K562 (cell line): ENCODE data around the gene TACC3. TPM values are rescaled to one million over a fixed set of nuclear protein-coding genes. Genes with fewer than 3 reads are reported as not detected.

ENCODE experiments used
- BACH1 ChIP-seq: fragments of 200-800 bp; sonication (Bioruptor generic); IDR thresholded peaks from 2 replicates; pipeline ENCODE4 v1.6.1; 2016; ENCODE audit warnings: missing genetic modification characterization, missing compliant biosample characterization
- CEBPG ChIP-seq, 3 experiments: fragments of 200-800 bp in 1 of 3; sonication (Bioruptor generic) in 1 of 3; sonication (generic) in 1 of 3; formaldehyde crosslinking in 1 of 3; IDR thresholded peaks in 2 of 3; conservative IDR thresholded peaks in 1 of 3; 2 replicates each; pipeline versions ENCODE4 v1.6.1 to v1.8.0; 2016 to 2022; ENCODE audit warnings: missing compliant biosample characterization in 2 of 3, missing genetic modification characterization in 2 of 3, mild to moderate bottlenecking in 1 of 3, missing genetic modification reagents in 1 of 3
- COPS2 ChIP-seq: fragments of 450-650 bp; conservative IDR thresholded peaks from 2 replicates; pipeline ENCODE4 v1.6.1; 2016; ENCODE audit warnings: mild to moderate bottlenecking, moderate library complexity
- DACH1 ChIP-seq: fragments of 450-650 bp; IDR thresholded peaks from 2 replicates; pipeline ENCODE4 v1.6.1; 2018; ENCODE audit not compliant: partially characterized antibody
- DIDO1 ChIP-seq: fragments of 450-650 bp; IDR thresholded peaks from 2 replicates; pipeline ENCODE4 v1.6.1; 2016; ENCODE audit warnings: low read depth, missing biosample characterization, missing genetic modification characterization
- DPF2 ChIP-seq: fragments of 450-650 bp; IDR thresholded peaks from 2 replicates; pipeline ENCODE4 v1.6.1; 2016
- ETS2 ChIP-seq: IDR thresholded peaks from 2 replicates; pipeline ENCODE4 v1.6.1; 2016; ENCODE audit warnings: borderline replicate concordance, missing genetic modification characterization, mild to moderate bottlenecking, moderate library complexity, missing compliant biosample characterization; ENCODE audit not compliant: poor library complexity, severe bottlenecking
- FOXP1 ChIP-seq: sonication (generic); formaldehyde crosslinking; IDR thresholded peaks from 2 replicates; pipeline ENCODE4 v1.8.0; 2022; ENCODE audit warnings: mild to moderate bottlenecking, missing genetic modification reagents
- GTF2F1 ChIP-seq: IDR thresholded peaks from 2 replicates; pipeline ENCODE4 v1.6.1; 2011; ENCODE audit warnings: low read depth, low read length, improper control_type of control experiment
- HIVEP1 ChIP-seq: fragments of 250-450 bp; sonication (Bioruptor Pico); IDR thresholded peaks from 2 replicates; pipeline ENCODE4 v1.4.0; 2020; ENCODE audit warnings: mild to moderate bottlenecking
- KDM2B ChIP-seq: fragments of 250-450 bp; sonication (Bioruptor Pico); IDR thresholded peaks from 2 replicates; pipeline ENCODE4 v1.8.0; 2021; ENCODE audit warnings: mild to moderate bottlenecking, moderate library complexity
- PHB2 ChIP-seq: fragments of 450-650 bp; IDR thresholded peaks from 2 replicates; pipeline ENCODE4 v1.6.1; 2017; ENCODE audit warnings: low read depth
- PML ChIP-seq: IDR thresholded peaks from 2 replicates; pipeline ENCODE4 v1.6.1; 2012; ENCODE audit warnings: low read length, inconsistent platforms
- PURB ChIP-seq: sonication (generic); formaldehyde crosslinking; IDR thresholded peaks from 2 replicates; pipeline ENCODE4 v1.9.0; 2021; ENCODE audit warnings: low read depth, mild to moderate bottlenecking, missing genetic modification reagents
- SMARCA4 ChIP-seq: fragments of 450-650 bp; IDR thresholded peaks from 2 replicates; pipeline ENCODE4 v1.6.1; 2016
- SMARCE1 ChIP-seq: fragments of 450-650 bp; IDR thresholded peaks from 2 replicates; pipeline ENCODE4 v1.7.1; 2016; ENCODE audit warnings: mild to moderate bottlenecking
- SPI1 ChIP-seq: IDR thresholded peaks from 2 replicates; pipeline ENCODE4 v1.6.1; 2011; ENCODE audit warnings: low read depth, low read length, control low read depth, borderline replicate concordance
- SUPT5H ChIP-seq: fragments of 450-650 bp; IDR thresholded peaks from 2 replicates; pipeline ENCODE4 v1.6.1; 2016
- TRIM24 ChIP-seq, 2 experiments: fragments of 450-650 bp; IDR thresholded peaks; 2 replicates each; pipeline ENCODE4 v1.6.1; 2016
- XRCC5 ChIP-seq: fragments of 200-400 bp; formaldehyde crosslinking; IDR thresholded peaks from 2 replicates; pipeline ENCODE4 v1.6.1; 2017; ENCODE audit warnings: low read depth, mild to moderate bottlenecking, low read length
- ZBED1 ChIP-seq: IDR thresholded peaks from 2 replicates; pipeline ENCODE4 v1.6.1; 2014
- ZNF212 ChIP-seq: fragments of 450-650 bp; formaldehyde crosslinking; IDR thresholded peaks from 2 replicates; pipeline ENCODE4 v1.4.0; 2020; ENCODE audit warnings: mild to moderate bottlenecking
- ZNF239 ChIP-seq: fragments of 250-450 bp; sonication (Bioruptor Pico); IDR thresholded peaks from 2 replicates; pipeline ENCODE4 v1.4.0; 2020; ENCODE audit warnings: mild to moderate bottlenecking
- ZSCAN32 ChIP-seq: fragments of 450-650 bp; formaldehyde crosslinking; IDR thresholded peaks from 2 replicates; pipeline ENCODE4 v1.4.0; 2020; ENCODE audit warnings: mild to moderate bottlenecking, moderate library complexity
- polyA plus RNA-seq, 8 experiments: library from polyadenylated mRNA; depleted of rRNA in 4 of 8; stranded (reverse) in 5 of 8; unstranded in 3 of 8; fragments of >200 nt; fragmentation: Nextera tagmentation in 2 of 8; fragmentation: Illumina TruSeq in 1 of 8; extraction: Ambion mirVana in 2 of 8; extraction: Trizol in 1 of 8; gene quantifications; 2 replicates each; pipeline versions ENCODE4 v1.2.1 to v1.2.3, GENCODE V29; 2011 to 2014; ENCODE audit warnings: inconsistent platforms in 1 of 8, missing spikeins in 1 of 8
- total RNA-seq, 7 experiments: library from RNA; depleted of rRNA in 6 of 7; stranded (reverse); fragments of >200 nt in 6 of 7; fragmentation: Illumina TruSeq in 2 of 7; extraction: Trizol in 2 of 7; gene quantifications; 2 replicates each; pipeline versions ENCODE4 v1.2.1 to v1.2.3, GENCODE V29; 2011 to 2021; ENCODE audit warnings: low replicate concordance in 1 of 7
- TF ChIP-seq, protein P1 (sequence below): fragments of 250-450 bp; sonication (Bioruptor Pico); IDR thresholded peaks from 2 replicates; pipeline ENCODE4 v1.8.0; 2022; ENCODE audit warnings: inconsistent platforms
- TF ChIP-seq, protein P2 (sequence below), 2 experiments: fragments of 150-350 bp in 1 of 2; IDR thresholded peaks; 2 replicates each; pipeline ENCODE4 v1.6.1; 2012 to 2016; ENCODE audit warnings: low read depth in 2 of 2, low read length in 2 of 2, mild to moderate bottlenecking in 1 of 2, moderate library complexity in 1 of 2
- TF ChIP-seq, protein P3 (sequence below): fragments of 250-450 bp; sonication (Bioruptor Pico); IDR thresholded peaks from 2 replicates; pipeline ENCODE4 v1.8.0; 2021; ENCODE audit warnings: moderate library complexity, mild to moderate bottlenecking, inconsistent platforms

TACC3 gene
- total and polyA plus RNA-seq, 9 of the 15 experiments (the other 6 are each of a cell fraction or from before 2014, with no cell fraction given), result 1.9 to 122 (median 55.6) TPM

DNA sequence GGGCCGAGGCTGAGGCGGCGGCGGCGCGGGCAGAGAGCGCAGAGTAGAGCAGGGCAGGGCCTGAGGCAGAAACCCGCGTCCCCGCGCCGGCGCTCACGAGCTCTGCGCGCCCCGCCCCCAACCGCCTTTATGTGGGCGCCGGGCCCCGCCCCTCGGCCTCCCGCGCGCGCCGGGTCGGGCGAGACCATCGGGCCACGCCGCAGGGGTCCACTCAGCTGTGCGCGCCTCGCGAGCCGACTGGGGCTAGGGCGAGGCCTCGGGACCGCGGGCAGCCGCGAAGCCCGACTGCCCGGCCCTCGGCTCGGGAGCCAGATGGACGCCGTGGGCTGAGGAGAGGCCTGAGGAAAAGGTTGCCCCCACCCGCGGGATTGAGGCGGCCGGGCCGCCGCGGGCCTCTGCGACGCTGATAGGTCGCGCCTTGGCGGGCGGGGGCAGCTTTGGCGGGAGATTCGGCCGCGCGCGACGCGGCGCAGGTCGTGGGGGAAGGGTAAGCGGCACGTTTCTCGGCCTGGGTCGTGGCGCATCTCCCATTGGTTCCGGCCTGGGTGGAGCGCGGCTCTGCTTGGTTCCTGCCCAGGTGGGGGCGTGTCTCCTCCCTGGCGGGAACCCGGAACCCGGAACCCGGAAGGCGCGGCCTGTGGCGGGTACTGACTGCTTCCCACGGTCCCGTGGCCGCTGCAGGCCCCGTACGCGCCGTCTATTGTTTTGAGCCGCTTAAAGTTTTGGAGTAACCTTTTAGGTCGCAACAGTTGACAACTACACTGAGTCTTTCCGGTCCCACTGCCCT lies 8.9 kb upstream of the TACC3 start, which contains the start of gene SLBP (continued):
- TF ChIP-seq PHB2 (no peak), CEBPG (CRISPR knock-in tag; IDR thresholded peaks at IDR 0.05) (no peak), CEBPG (tag; conservative IDR thresholded peaks at IDR 0.05 in 1 of 2, IDR thresholded peaks at IDR 0.05 in 1 of 2) (no peak), SPI1 (peak; percentile 25; the same call in 1 of the 2 replicates), KDM2B (CRISPR knock-in tag) (no peak), ZNF239 (CRISPR knock-in tag) (no peak), HIVEP1 (CRISPR knock-in tag) (no peak), BACH1 (tag) (no peak), DACH1 (no peak), ZNF212 (CRISPR knock-in tag) (no peak), XRCC5 (no peak), DIDO1 (tag) (peak; percentile 13; the same call in 1 of the 2 replicates), GTF2F1 (peak; percentile 22; the same call in 1 of the 2 replicates), TRIM24 (IDR thresholded peaks at IDR 0.05) (peak; percentile 57 to 89), PML (peak; percentile 83), SMARCE1 (no peak), COPS2 (no peak), PURB (CRISPR knock-in tag) (no peak), ZSCAN32 (CRISPR knock-in tag) (no peak), ZBED1 (peak; percentile 3; the same call in 1 of the 2 replicates), DPF2 (no peak), SMARCA4 (no peak), SUPT5H (peak; percentile 85), FOXP1 (CRISPR knock-in tag) (peak; percentile 88), ETS2 (tag) (peak; percentile 20)
- TF ChIP-seq, protein P1, sequence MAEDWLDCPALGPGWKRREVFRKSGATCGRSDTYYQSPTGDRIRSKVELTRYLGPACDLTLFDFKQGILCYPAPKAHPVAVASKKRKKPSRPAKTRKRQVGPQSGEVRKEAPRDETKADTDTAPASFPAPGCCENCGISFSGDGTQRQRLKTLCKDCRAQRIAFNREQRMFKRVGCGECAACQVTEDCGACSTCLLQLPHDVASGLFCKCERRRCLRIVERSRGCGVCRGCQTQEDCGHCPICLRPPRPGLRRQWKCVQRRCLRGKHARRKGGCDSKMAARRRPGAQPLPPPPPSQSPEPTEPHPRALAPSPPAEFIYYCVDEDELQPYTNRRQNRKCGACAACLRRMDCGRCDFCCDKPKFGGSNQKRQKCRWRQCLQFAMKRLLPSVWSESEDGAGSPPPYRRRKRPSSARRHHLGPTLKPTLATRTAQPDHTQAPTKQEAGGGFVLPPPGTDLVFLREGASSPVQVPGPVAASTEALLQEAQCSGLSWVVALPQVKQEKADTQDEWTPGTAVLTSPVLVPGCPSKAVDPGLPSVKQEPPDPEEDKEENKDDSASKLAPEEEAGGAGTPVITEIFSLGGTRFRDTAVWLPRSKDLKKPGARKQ (CRISPR knock-in tag), result no peak
- TF ChIP-seq, protein P2, sequence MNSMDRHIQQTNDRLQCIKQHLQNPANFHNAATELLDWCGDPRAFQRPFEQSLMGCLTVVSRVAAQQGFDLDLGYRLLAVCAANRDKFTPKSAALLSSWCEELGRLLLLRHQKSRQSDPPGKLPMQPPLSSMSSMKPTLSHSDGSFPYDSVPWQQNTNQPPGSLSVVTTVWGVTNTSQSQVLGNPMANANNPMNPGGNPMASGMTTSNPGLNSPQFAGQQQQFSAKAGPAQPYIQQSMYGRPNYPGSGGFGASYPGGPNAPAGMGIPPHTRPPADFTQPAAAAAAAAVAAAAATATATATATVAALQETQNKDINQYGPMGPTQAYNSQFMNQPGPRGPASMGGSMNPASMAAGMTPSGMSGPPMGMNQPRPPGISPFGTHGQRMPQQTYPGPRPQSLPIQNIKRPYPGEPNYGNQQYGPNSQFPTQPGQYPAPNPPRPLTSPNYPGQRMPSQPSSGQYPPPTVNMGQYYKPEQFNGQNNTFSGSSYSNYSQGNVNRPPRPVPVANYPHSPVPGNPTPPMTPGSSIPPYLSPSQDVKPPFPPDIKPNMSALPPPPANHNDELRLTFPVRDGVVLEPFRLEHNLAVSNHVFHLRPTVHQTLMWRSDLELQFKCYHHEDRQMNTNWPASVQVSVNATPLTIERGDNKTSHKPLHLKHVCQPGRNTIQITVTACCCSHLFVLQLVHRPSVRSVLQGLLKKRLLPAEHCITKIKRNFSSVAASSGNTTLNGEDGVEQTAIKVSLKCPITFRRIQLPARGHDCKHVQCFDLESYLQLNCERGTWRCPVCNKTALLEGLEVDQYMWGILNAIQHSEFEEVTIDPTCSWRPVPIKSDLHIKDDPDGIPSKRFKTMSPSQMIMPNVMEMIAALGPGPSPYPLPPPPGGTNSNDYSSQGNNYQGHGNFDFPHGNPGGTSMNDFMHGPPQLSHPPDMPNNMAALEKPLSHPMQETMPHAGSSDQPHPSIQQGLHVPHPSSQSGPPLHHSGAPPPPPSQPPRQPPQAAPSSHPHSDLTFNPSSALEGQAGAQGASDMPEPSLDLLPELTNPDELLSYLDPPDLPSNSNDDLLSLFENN (IDR thresholded peaks at IDR 0.05; ENCODE audit: low read depth in 2 of 2, low read length in 2 of 2), result peak in 1 of 2 experiments; percentile 38; a peak in 1 of 4 replicates
- TF ChIP-seq, protein P3, sequence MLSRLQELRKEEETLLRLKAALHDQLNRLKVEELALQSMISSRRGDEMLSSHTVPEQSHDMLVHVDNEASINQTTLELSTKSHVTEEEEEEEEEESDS (CRISPR knock-in tag), result no peak
